IPS-11a (cell line): Measurements from ENCODE around the gene ENOX1.
"Not testable (repeated sequence)": the region's sequence is repeated elsewhere in the genome, so short reads cannot be mapped to it uniquely, and the experiment has no call there.

ENCODE experiments used
- H3K4me3 ChIP-seq: one replicate; pipeline ENCODE4 v1.5.1; 2013; ENCODE audit warnings: low read depth, low read length, control low read depth

Gene ENOX1

DNA sequence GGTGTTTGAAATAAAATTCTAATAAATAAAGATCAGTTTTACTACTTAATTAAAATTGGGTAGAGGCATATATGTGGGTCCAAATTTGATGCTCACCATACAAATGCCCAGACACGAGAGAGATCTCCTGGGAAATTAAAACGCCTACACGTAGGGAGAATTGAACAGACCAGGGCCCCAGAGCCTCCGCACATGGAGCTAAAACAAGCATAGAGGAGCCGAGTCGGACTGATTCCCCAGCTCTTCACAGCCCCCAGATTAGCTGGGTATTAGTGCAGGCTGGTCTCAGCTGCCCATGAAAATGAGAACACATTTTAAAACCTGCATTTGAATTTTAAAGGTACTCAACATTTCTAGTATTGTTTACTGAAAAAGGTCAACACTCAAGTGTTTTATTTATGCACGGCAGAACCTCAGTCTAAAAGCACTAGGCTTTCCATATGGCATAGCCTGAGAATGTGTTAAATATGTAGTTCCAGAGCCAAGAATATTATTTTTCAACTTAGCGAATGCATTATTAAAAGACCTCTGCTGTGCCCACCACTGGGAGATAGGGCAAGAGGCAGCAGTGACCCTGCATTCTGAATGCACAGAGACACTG, 344.8 kb downstream of the ENOX1 start:
- no peak overlapping the region for H3K4me3 ChIP-seq

DNA sequence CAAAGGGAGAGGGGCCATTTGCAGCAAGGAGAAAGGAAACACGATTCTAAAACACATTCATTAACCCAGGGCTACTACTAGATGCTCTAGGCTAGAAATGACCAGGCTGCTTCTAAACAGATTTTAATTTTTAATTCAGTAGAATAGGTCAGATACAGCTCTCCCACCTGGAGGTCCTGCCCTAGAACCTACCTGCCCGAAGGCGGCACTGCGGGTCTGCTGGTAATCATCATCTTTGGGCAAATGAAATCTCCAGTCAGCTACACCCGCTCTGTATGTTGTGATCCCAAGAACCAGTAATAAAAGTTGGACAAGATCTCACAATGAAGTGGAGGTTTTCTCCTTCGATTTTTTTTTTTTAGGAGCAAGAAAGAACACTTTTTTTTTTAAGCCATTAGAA, 345.3 kb downstream of the ENOX1 start:
- H3K4me3 ChIP-seq: no peak overlapping the region

DNA sequence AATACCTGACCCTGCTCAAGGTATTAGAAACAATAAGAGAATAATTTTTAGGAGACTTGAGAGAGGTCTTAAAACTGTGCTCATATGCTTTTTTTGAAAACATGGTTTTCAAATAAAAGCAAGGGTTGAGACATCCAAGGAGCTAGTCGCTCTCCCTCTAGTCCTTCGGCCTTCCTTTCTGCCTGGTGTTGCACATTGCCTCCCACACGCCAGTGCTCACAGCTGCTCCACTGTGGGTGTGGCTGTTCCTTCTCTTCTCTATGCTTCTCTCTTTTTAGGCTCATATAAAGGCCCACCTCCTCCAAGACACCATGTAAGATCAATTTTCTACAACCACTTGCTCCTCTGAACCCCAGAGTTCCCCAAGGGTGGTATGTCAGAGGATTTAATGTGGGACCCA, 352.6 kb downstream of the ENOX1 start:
- no peak overlapping the region for H3K4me3 ChIP-seq

DNA sequence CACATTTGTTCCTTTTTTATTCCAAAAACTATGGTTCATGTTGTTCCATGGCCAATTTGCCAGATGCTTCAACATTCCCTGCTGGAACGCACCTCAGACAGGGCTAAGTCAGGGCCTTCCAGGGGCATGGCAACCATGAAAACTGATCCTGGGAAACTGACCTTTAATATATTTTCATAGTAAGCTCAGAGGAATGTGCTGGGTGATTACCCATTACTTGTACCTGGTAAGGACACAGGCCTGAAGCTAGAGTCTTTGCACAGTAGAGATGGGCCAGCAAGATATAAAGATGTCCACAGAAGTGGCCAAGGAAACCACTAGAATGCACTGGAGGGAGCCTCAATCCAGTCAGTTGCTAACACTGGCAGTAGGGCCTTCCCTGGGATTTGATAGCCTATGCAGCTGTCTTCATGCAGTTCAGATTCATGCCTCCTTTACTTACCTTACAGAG, 353.1 kb downstream of the ENOX1 start:
- no peak overlapping the region for H3K4me3 ChIP-seq

DNA sequence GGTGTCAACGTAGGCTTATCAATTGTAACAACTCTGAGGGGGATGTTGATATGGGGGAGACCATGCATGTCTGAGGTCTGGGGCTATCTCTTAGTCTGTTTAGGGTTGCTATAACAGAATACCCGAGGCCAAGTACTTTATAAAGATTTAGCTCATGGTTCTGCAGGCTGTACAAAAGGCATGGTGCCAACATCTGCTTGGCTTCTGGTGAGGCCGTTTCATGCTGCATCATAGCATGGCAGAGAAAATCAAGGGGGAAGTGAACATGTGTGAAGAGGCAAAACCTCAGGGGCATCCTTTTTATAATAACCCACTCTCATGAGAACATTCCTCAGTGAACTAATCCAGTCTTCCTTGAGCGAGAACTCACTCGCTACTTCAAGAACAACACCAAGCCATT, 353.8 kb downstream of the ENOX1 start:
- no peak overlapping the region for H3K4me3 ChIP-seq

DNA sequence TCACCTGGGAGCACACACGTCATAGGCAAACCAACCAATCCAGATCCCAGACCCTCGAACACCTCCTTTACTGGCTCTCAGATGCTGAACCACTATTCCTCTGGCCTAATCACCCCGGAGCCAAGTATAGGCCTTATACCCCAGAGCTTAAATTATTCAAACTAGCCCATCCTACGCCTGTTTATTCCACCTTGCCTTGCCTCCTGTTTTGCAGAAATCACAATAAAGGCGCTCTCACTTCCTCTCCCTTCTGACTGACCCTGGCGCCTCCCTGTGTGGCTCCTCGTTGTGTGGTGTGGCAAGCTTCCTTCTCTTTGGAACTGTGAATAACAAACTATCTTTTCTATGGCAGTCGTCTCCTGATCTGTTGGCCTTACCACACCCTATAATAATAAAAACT, 354.9 kb downstream of the ENOX1 start:
- no peak overlapping the region for H3K4me3 ChIP-seq

DNA sequence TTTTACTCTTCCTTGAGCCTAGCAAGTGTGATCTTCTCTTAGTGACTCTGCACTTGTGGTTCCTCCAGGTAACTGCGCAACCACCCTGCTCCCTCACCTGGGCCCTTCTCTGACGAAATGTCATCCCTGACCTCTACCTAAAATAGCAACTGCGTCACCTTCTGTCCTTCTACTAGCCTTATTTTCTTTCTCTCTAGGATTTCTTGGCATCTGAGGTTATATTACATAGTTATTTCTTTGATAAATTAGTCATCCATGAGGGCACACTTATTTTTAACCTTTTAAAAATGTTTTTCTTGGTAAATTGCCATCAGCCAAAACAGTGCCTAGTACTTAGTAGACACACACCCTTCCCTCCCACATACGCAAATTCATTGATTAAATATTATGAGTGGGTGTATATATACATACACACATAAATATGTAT, 355.5 kb downstream of the ENOX1 start:
- no peak overlapping the region for H3K4me3 ChIP-seq

DNA sequence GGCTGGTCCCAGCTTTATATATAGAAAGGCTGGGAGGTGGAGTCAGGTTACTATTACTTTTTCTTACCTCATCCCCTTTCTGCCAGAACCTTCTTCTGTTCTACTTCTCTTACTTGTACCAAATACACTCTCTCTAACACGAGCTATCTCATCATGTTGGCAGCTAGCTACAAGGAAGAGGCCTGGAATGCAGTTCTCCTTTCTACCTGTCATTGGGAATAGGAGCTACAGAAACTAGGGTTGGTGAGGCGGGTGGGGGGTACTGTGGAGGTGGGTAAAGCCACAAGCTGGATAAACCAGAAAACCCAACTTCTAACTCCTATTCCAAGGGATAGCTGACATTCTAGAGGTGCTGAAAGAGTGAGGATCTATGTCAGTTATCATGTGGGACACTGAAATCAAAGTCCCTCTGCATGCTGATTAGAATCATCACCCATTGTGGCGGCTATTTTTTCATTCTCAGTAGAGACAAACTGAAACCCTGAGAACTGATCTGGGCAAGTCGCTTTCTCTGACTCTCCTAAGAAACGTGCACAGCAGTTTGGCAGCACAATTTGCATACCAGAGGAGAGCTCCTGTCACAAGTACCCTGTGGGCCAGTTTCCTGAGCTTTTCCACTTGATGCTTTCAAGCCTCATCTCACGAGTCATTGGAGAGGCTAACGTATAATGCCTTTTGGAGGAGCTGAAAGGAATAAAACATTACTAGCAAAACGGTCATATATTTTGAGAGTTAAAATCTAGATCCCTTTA, 358.1 kb downstream of the ENOX1 start:
- no peak overlapping the region for H3K4me3 ChIP-seq

DNA sequence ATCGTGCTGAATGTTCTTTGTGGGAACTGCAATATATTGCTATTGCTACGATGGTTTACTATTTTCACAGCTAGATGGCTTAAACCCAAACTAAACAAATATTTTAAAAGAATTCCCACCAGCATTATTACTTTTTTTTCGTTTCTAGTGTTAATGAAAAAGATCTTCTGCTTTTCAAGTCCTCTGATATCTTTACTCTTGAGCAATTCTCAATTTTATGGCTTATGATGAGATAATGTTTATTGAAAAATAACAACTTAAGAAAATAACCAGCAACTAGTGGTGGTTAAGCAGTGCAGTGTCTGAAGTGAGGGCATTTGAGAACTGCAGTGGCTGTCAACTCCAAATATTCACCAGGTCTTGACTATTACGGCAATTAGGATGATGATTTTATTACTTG, 360.4 kb downstream of the ENOX1 start:
- H3K4me3 ChIP-seq: no peak overlapping the region

DNA sequence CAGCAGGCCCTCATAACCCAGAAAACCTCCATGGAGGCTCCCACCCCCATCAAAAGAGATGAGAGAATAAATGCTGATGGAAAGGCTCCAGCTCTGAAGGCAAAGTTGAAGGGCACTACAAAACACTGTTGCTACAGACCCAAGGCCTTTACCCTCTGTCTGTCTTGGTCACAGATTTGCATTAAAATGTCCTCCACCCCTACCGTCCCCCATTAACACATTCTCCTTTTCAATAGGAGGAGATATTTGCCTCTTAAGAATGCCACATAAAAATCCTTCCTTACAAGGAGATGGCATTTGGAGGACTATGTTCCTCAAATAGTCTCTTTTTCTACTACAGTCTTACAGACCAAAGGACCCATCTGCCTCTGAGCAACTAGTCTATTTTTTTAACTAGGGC, 361.5 kb downstream of the ENOX1 start:
- no peak overlapping the region for H3K4me3 ChIP-seq

DNA sequence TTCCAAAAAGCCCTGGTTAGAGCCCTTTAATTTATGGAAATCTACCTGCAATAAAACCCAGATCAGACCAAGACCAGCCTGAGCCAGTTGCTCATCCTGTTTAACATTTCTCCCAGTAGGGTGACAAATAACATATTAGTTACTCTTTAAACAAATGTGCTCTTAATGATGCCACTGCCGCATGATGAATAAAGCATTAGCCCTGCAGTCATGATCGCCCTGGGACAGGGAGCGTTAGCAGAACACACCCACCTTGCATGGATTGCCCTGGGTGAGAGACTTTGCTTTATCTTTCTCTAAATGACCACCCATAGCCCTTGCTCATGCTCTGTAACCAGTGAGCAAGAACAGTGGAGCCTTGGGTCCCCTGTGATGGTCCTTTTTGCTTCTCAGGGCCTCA, 362.4 kb downstream of the ENOX1 start:
- H3K4me3 ChIP-seq: no peak overlapping the region

DNA sequence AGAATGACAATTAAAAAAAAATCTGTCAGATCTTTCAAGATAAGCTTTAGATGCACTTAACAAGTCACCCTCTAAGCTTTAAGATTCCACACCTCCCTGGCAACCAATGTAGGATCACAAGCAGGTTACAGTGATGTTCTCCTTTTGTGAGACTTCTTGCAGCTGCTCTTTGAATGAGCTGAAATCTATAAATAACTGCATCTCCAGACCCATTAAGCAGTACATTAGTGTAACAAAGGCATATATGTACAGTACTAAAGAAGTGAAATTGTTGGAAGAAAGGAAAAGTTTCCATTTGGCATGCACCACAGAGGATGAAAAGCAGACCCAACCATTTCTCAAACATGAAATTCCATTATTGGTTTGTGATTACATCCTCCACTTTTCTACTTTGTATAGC, 364.7 kb downstream of the ENOX1 start:
- no peak overlapping the region for H3K4me3 ChIP-seq

DNA sequence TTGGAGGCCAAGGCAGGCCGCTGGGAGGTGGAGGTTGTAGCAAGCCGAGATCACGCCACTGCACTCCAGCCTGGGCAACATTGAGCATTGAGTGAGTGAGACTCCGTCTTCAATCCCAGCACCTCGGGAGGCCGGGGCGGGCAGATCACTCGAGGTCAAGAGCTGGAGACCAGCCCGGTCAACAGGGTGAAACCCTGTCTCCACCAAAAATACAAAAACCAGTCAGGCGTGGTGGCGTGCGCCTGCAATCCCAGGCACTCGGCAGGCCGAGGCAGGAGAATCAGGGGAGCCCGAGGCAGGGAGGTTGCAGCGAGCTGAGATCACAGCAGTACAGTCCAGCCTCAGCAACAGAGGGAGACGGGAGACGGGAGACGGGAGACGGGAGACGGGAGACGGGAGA, 369.9 kb downstream of the ENOX1 start:
- H3K4me3 ChIP-seq: not testable (repeated sequence)

DNA sequence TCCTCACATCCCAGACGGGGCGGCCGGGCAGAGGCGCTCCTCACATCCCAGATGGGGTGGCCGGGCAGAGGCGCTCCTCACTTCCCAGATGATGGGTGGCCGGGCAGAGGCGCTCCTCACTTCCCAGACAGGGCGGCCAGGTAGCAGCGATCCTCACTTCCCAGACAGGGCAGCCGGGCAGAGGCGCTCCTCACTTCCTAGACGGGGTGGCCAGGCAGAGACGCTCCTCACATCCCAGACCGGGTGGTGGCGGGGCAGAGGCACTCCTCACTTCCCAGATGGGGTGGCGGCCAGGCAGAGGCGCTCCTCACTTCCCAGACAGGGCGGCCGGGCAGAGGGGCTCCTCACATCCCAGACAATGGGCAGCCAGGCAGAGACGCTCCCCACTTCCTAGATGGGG, 370.4 kb downstream of the ENOX1 start:
- not testable (repeated sequence) for H3K4me3 ChIP-seq

DNA sequence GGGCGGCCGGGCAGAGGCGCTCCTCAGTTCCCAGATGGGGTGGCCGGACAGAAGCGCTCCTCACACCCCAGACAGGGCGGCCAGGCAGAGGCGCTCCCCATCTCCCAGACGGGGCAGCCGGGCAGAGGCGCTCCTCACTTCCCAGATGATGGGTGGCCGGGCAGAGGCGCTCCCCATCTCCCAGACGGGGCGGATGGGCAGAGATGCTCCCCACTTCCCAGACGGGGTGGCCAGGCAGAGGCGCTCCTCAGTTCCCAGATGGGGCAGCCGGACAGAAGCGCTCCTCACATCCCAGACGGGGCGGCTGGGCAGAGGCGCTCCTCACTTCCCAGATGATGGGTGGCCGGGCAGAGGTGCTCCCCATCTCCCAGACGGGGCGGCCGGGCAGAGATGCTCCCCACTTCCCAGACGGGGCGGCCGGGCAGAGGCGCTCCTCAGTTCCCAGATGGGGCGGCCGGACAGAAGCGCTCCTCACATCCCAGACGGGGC, 370.8 kb downstream of the ENOX1 start:
- H3K4me3 ChIP-seq: not testable (repeated sequence)

DNA sequence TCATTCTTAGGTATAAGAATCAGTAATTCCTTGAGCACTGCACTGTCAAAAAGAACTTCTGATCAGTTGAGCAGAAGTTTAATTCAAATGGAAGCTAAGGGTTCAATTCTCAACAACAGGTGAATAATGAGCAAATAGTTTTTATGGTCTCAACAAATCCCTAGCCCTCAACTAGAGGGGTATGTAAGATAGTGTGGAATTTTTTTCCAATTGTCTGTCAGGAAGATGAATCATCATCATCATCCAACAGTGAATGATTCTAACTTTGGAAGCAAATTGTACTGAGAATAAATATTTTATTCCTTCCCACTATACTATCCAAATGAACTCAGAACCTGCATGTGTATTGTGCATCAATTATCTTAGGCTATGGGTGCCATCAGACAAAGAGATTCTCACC, 372.7 kb downstream of the ENOX1 start:
- H3K4me3 ChIP-seq: no peak overlapping the region

DNA sequence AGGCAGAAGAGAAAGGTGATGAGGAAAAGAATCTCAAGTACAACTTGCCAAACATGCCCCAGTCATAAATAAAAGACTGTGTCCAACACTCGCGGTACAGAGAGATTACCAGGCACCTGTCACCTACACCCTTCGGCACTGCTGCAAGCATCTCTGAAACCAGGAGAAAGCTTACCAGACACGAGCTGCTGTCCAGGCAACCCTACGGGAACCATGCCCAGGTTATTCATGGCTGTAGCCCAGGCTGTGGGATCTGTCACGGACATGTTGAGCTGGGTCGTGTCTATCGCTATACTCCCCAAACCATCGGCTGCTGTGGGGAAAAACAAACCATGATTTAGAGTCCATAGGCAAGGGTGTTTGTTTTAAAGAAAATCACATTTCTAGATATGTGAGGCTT, 375.0 kb downstream of the ENOX1 start:
- H3K4me3 ChIP-seq: no peak overlapping the region

DNA sequence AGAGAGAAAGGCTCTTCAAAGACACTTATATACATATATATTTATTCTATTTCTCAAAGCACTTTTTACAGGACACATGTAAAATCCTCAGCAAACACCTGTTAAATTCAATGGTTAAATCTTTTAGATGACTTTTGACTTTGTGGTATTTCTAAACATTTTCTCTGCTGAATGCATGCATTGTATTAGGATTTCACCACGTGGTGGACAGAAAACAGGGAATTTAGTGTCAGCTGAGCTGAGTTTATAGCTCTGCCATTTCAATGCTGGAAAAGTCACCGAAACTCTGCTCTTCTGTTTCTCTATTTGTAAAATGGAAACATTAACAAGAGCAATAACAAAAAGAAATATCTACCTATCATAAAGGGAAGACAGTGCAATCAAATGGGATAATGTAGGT, 375.6 kb downstream of the ENOX1 start:
- no peak overlapping the region for H3K4me3 ChIP-seq

DNA sequence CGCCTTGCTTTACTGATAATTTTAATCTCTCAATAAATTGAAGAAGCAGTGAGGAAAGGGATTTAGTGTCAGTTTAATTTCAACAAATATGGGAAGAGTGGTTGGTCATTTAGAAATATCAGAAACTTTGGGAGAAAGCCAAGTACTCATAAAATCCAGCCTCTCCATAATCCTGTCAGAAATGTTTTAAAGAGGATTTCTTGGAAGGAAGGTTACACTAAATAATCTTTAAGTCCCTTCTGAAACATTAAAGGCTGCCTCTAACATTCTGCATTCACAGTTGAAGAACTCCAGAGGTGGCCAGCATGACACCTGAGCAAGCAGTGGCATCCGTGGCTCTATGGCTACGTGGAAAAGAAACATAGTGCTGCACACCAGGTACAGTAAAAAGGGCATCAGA, 378.5 kb downstream of the ENOX1 start:
- H3K4me3 ChIP-seq: no peak overlapping the region

DNA sequence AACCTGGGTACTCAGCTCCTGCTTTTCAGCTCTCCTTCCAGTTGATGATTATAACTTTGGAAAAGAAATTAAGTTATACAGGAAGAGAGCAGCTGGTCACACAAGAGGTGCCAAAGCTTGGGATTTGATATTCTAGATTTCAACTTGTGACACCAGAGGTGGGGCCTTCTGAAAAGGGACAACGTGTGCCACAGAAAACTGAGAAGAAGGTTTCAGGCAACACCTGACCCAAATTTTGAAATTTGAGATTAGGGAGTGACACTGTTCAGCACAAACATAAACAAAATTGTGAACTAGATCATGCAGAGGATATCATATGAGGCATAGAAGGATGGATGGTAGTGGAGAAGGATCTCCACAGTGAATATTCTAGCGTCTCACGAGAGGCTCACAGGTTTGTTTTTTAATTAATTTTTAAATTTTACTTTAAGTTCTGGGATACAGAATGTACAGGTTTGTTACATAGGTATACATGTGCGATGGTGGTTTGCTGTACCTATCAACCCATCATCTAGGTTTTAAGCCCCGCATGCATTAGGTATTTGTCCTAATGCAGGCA, 379.7 kb downstream of the ENOX1 start:
- no peak overlapping the region for H3K4me3 ChIP-seq

DNA sequence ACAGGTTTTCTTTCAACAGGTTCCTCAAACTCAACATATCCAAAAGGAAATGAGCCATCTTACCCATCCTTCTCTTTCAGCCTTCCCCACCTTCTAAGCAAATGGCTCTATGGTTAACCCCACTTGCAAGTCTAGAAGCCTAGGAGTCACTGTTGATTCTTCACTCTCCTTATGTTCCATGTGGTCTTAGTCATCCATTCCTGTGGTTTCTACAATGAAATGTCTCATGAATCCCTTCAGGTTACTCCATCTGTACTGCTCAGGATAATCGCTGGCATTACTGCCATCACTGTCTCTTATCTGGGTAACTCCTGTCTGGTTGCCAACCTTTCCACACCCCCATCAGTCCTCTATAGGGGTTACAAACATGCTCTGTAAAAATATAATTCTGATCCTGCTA, 381.3 kb downstream of the ENOX1 start:
- no peak overlapping the region for H3K4me3 ChIP-seq

DNA sequence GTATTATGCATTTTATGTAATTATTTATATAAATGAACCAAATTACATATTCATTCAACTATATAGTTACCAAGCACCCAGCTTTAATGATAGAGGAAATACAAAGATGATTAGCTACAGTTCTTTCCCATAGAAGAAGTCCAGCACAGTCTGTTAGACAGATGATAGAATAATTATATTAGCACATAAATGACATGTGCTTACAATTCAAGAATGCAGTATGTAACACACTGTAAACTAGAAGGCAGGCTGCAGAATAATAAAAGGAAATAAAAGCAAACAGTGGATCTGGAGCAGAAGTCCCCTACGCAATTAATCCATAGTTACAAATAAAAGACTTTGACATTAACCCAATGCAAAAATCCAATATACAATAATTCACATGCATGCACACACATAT, 384.4 kb downstream of the ENOX1 start:
- H3K4me3 ChIP-seq: no peak overlapping the region
